K562 (cell line): ENCODE measurements around the gene ZFYVE28. TPM values are rescaled to one million over a fixed set of nuclear protein-coding genes. Genes with fewer than 3 reads are reported as not detected.

Source experiments
- BACH1 ChIP-seq: fragments of 200-800 bp; sonication (Bioruptor generic); IDR thresholded peaks from 2 replicates; pipeline ENCODE4 v1.6.1; 2016; ENCODE audit warnings: missing genetic modification characterization, missing compliant biosample characterization
- BCLAF1 ChIP-seq, 2 experiments: fragments of 450-650 bp in 1 of 2; IDR thresholded peaks; 2 replicates each; pipeline ENCODE4 v1.6.1; 2011 to 2017; ENCODE audit warnings: low read depth in 2 of 2, antibody characterized with exemption in 1 of 2, borderline replicate concordance in 1 of 2, low read length in 1 of 2, mild to moderate bottlenecking in 1 of 2, mixed read lengths in 1 of 2; ENCODE audit not compliant: control insufficient read depth in 1 of 2
- ERF ChIP-seq: fragments of 450-650 bp; formaldehyde crosslinking; IDR thresholded peaks from 2 replicates; pipeline ENCODE4 v1.4.0; 2020; ENCODE audit warnings: mild to moderate bottlenecking, mixed read lengths
- GATAD2B ChIP-seq: fragments of 450-650 bp; IDR thresholded peaks from 2 replicates; pipeline ENCODE4 v1.6.1; 2017; ENCODE audit warnings: mild to moderate bottlenecking, borderline replicate concordance
- IRF9 ChIP-seq: fragments of 450-650 bp; IDR thresholded peaks from 2 replicates; pipeline ENCODE4 v1.6.1; 2016; ENCODE audit warnings: missing biosample characterization, missing genetic modification characterization
- JUN ChIP-seq, 2 experiments: sonication (generic) in 1 of 2; formaldehyde crosslinking in 1 of 2; IDR thresholded peaks; 2 replicates each; pipeline versions ENCODE4 v1.6.1 to v1.8.0; 2012 to 2022; ENCODE audit warnings: borderline replicate concordance in 2 of 2, mild to moderate bottlenecking in 2 of 2, improper control_type of control experiment in 1 of 2, low read depth in 1 of 2, low read length in 1 of 2, missing genetic modification reagents in 1 of 2
- MAX ChIP-seq: sonication (generic); formaldehyde crosslinking; IDR thresholded peaks from 2 replicates; pipeline ENCODE4 v1.9.0; 2022; ENCODE audit warnings: mild to moderate bottlenecking, missing genetic modification reagents
- MTA3 ChIP-seq: fragments of 450-650 bp; formaldehyde crosslinking; IDR thresholded peaks from 2 replicates; pipeline ENCODE4 v1.6.1; 2017; ENCODE audit warnings: mild to moderate bottlenecking, borderline replicate concordance
- MXI1 ChIP-seq: IDR thresholded peaks from 2 replicates; pipeline ENCODE4 v1.6.1; 2011; ENCODE audit warnings: low read depth, mild to moderate bottlenecking, improper control_type of control experiment, low read length
- NUFIP1 ChIP-seq: fragments of 450-650 bp; IDR thresholded peaks from 2 replicates; pipeline ENCODE4 v1.6.1; 2018; ENCODE audit not compliant: partially characterized antibody
- SIX5 ChIP-seq, 2 experiments: IDR thresholded peaks; 2 replicates each; pipeline ENCODE4 v1.6.1; 2011; ENCODE audit warnings: low read length in 2 of 2, borderline replicate concordance in 1 of 2, low read depth in 1 of 2, mild to moderate bottlenecking in 1 of 2, moderate library complexity in 1 of 2; ENCODE audit not compliant: insufficient read depth in 1 of 2
- ZFX ChIP-seq: sonication (generic); formaldehyde crosslinking; IDR thresholded peaks from 2 replicates; pipeline ENCODE4 v1.8.0; 2022; ENCODE audit warnings: mild to moderate bottlenecking, missing genetic modification reagents, moderate library complexity
- ZMIZ1 ChIP-seq, 2 experiments: fragments of 150-350 bp in 1 of 2; IDR thresholded peaks; 2 replicates each; pipeline ENCODE4 v1.6.1; 2012 to 2016; ENCODE audit warnings: low read depth in 2 of 2, low read length in 2 of 2, mild to moderate bottlenecking in 1 of 2, moderate library complexity in 1 of 2
- ZNF583 ChIP-seq: fragments of 250-450 bp; sonication (Bioruptor Pico); IDR thresholded peaks from 2 replicates; pipeline ENCODE4 v1.4.0; 2020
- ZNF655 ChIP-seq: fragments of 250-450 bp; sonication (Bioruptor Pico); IDR thresholded peaks from 2 replicates; pipeline ENCODE4 v1.5.0; 2021
- polyA plus RNA-seq, 8 experiments: library from polyadenylated mRNA; depleted of rRNA in 4 of 8; stranded (reverse) in 5 of 8; unstranded in 3 of 8; fragments of >200 nt; fragmentation: Nextera tagmentation in 2 of 8; fragmentation: Illumina TruSeq in 1 of 8; extraction: Ambion mirVana in 2 of 8; extraction: Trizol in 1 of 8; gene quantifications; 2 replicates each; pipeline versions ENCODE4 v1.2.1 to v1.2.3, GENCODE V29; 2011 to 2014; ENCODE audit warnings: inconsistent platforms in 1 of 8, missing spikeins in 1 of 8
- total RNA-seq, 7 experiments: library from RNA; depleted of rRNA in 6 of 7; stranded (reverse); fragments of >200 nt in 6 of 7; fragmentation: Illumina TruSeq in 2 of 7; extraction: Trizol in 2 of 7; gene quantifications; 2 replicates each; pipeline versions ENCODE4 v1.2.1 to v1.2.3, GENCODE V29; 2011 to 2021; ENCODE audit warnings: low replicate concordance in 1 of 7

ZFYVE28 gene
- total and polyA plus RNA-seq, 9 of the 15 experiments (the other 6 are each of a cell fraction or from before 2014, with no cell fraction given): 1.3 to 24.8 (median 8.9) TPM

GRCh38 chr4:2241410-2242353, 176.8 kb downstream of the ZFYVE28 start, which contains the start of the genes HAUS3 and POLN (continued):
- TF ChIP-seq ZNF655 (CRISPR knock-in tag): no peak
- no peak for TF ChIP-seq SIX5 (IDR thresholded peaks at IDR 0.05; ENCODE audit: borderline replicate concordance in 1 of 2, insufficient read depth in 1 of 2, low read depth in 1 of 2, low read length in 2 of 2)
- TF ChIP-seq BACH1 (tag): no peak
- TF ChIP-seq ERF (CRISPR knock-in tag): peak; percentile 80; the same call in 1 of the 2 replicates
- TF ChIP-seq MXI1: 0 out of 2 replicates have a peak, but pooled peaks have one; percentile 18
- no peak for TF ChIP-seq BCLAF1 (IDR thresholded peaks at IDR 0.05; ENCODE audit: borderline replicate concordance in 1 of 2, control insufficient read depth in 1 of 2, low read depth in 2 of 2, low read length in 1 of 2)
- TF ChIP-seq JUN (IDR thresholded peaks at IDR 0.05; ENCODE audit: borderline replicate concordance, low read depth, low read length): 0 out of 2 replicates have a peak, but pooled peaks have one; percentile 29
- peak; percentile 81; the same call in 1 of the 2 replicates for TF ChIP-seq JUN (CRISPR knock-in tag; IDR thresholded peaks at IDR 0.05; ENCODE audit: borderline replicate concordance)
- TF ChIP-seq GATAD2B: no peak
- no peak for TF ChIP-seq IRF9 (tag)
- no peak for TF ChIP-seq ZNF583 (CRISPR knock-in tag)
- peak; percentile 74 for TF ChIP-seq MAX (CRISPR knock-in tag)
- TF ChIP-seq ZMIZ1 (IDR thresholded peaks at IDR 0.05; ENCODE audit: low read depth in 2 of 2, low read length in 2 of 2): no peak; a peak in 1 of 4 replicates
- TF ChIP-seq ZFX (CRISPR knock-in tag): peak; percentile 95
- TF ChIP-seq NUFIP1: no peak
- peak; percentile 45; the same call in 1 of the 2 replicates for TF ChIP-seq MTA3
